ENCODE data around the gene GABRR2.
"Not testable (repeated sequence)": the region's sequence is repeated elsewhere in the genome, so short reads cannot be mapped to it uniquely, and the experiment has no call there.

The GABRR2 gene

GRCh38 chr6:89257781-89258180, 57.3 kb downstream of the GABRR2 start:
- no peak for DNase-seq (ENCODE audit: low read depth in 2 of 2)

- no peak for DNase-seq (ENCODE audit: low read depth in 2 of 2)
Observed at GRCh38 chr6:89257346-89257745, 57.8 kb downstream of the GABRR2 start.

DNA sequence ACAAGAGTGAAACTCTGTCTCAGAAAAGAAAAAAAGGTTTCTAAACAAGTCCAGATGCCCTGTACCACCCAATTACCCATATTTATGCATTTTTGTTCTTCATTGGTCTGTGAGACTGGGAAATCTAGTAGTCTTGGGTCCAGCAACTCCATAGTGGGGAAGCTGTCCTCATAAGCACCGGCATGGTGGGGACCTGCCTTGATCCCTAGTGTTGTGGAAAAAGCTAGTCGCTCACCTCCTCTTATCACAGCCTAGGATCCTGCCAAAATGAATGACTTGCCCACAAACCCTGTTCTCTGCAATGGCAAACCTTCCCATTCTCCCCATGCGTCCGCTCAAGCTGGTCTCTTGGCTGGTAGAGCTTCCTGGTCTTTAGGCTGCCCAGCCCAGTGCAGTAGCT, 59.7 kb downstream of the GABRR2 start:
- no peak for DNase-seq (ENCODE audit: low read depth in 2 of 2)

DNA sequence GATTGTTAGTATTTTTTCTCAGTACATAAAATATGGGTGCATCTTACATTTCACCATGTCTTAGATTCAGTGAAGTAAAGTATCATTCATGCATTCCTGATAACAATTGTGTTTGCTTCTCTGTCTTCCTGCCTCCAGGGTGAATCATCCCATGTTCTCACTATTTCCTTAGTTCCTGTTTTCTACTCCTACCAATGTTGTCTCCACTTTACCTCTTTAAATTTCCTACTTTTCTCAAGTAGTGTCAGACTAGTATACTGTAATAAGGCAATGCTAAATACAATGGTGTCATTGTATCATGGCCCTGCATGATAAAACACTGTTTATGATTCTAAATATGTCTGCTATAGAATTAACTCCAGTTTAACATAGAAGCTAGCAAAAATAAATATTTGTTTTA, 60.5 kb downstream of the GABRR2 start:
- DNase-seq (ENCODE audit: low read depth in 2 of 2) = no peak

DNA sequence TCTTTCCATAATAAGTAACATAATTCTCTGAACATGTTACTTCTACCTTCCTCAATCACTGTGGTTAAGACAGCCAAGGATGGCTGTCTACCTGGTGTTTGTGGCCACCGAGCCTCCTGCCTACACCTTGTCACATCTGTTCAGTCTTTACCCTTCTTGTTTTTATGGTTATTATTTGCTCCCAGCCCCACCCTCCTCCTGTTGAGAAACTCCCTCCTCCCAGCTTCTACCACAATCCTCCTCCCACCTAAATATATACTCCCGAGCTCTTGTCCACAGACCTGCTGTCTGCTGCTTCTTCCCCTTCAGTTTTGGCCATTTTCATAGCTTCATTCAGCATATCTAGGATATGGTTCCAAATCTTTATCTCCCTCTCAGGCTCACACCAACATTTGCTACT, 62.2 kb downstream of the GABRR2 start:
- no peak for DNase-seq (ENCODE audit: low read depth in 2 of 2)

DNA sequence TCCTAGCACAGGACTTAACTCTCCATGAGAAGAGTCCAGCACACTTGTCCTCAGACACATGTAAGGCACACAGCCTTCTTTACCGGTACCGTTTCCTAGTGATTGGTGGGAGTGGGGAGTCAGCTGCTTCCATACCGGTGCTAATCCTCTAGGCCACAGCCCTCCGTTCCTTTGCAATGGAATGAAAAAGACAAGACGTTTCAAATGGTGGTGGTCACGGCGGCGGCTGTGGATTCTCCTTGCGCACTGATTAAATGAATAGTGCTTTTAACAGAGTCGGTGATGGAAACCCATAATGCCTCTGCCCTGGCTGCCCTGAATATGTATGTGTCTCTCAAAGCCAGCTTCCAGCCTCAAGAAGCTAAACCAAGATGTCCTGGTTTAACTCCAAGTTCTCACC, 63.1 kb downstream of the GABRR2 start:
- no peak for DNase-seq (ENCODE audit: low read depth in 2 of 2)

GRCh38 chr6:89251170-89251569, 63.9 kb downstream of the GABRR2 start:
- no peak for DNase-seq (ENCODE audit: low read depth in 2 of 2)

DNA sequence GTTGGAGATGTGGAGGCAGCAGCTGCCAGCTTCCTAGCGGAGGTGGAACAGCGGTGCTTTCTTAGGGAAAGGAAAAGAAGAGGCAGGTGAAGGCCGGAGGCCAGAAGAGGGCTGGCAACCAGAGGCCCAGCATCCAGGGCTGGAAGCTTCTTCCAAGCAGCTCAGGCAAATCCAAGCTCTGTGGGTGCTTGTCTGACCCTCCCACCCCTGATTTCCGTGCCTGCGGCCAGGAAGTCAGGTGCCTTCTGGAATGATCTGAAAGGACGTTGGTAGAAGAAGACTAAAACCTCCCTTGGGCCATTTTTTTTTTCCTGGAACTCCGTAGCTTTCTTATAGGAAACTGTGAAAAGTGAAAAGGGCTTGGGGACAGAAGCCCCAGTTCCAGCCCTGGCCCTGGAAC, 64.9 kb downstream of the GABRR2 start:
- DNase-seq (ENCODE audit: low read depth in 2 of 2) = no peak

DNA sequence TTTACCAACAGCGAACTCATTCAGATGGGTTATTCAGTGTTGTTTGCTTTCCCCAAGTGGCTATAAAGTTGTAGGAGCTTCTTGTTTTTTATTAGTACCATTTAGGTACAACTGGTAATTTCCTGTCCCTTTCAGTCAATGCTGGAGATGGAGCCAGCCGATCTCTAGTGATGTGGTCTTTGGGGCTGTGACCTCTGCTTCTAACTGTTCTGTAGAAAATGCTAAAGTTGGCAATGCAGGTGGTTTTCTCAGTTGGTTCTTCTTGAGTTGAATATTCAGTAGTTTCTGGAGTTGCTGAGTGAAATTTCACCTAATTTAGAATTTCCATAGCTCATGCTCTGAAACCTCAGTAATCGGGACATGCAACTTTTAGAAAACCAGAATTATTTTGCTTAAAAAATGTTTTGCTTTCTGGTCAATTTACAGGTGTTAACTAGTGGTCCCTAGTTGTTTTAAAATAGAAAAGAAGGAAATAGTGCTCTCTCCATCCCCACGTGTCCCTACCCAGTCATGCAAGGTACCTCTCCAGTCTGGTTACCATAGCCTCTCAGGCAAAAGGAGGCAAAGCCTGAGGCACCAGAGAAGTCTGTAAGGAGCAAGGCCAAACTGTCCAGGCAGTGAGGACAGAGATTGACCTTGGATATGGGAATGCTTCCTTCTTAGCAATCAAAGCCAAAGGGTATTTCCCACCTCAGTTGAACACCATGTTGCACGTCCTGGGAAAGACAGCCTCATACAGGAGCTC, 70.7 kb downstream of the GABRR2 start:
- no peak for DNase-seq (ENCODE audit: low read depth in 2 of 2)

DNA sequence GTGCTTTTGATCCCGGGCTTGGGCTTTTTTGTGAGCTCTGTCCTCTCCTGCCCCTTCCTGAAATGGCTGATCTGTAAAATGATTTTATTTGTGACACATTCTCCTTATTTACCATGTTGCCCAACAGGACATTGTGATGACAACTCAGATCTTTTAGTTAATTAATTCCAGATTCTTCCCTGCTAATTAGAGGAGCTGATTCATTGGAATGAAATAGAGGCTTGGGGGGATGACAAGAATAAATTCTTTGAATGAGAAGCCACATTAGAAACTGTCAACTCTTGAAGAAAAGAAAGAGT, 71.8 kb downstream of the GABRR2 start:
- no peak for DNase-seq (ENCODE audit: low read depth in 2 of 2)

GRCh38 chr6:89242574-89243330, 72.3 kb downstream of the GABRR2 start:
- no peak for DNase-seq (ENCODE audit: low read depth in 2 of 2)

- DNase-seq (ENCODE audit: low read depth in 2 of 2) = no peak
Observed at GRCh38 chr6:89239338-89239737, 75.8 kb downstream of the GABRR2 start.

- DNase-seq (ENCODE audit: low read depth in 2 of 2) = no peak
Observed at GRCh38 chr6:89237158-89237557, 77.9 kb downstream of the GABRR2 start.

DNA sequence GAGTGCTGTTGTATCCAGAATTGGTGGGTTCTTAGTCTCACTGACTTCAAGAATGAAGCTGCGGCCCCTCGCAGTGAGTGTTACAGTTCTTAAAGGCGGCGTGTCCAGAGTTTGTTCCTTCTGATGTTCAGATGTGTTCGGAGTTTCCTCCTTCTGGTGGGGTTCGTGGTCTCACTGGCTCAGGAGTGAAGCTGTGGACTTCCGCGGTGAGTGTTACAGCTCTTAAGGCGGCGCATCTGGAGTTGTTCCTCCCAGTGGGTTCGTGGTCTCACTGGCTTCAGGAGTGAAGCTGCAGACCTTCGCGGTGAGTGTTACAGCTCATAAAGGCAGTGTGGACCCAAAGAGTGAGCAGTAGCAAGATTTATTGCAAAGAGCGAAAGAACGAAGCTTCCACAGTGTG, 81.5 kb downstream of the GABRR2 start:
- not testable (repeated sequence) for DNase-seq (ENCODE audit: low read depth in 2 of 2)

GRCh38 chr6:89222712-89223039, 92.4 kb downstream of the GABRR2 start:
- DNase-seq (ENCODE audit: low read depth in 2 of 2) = no peak

DNA sequence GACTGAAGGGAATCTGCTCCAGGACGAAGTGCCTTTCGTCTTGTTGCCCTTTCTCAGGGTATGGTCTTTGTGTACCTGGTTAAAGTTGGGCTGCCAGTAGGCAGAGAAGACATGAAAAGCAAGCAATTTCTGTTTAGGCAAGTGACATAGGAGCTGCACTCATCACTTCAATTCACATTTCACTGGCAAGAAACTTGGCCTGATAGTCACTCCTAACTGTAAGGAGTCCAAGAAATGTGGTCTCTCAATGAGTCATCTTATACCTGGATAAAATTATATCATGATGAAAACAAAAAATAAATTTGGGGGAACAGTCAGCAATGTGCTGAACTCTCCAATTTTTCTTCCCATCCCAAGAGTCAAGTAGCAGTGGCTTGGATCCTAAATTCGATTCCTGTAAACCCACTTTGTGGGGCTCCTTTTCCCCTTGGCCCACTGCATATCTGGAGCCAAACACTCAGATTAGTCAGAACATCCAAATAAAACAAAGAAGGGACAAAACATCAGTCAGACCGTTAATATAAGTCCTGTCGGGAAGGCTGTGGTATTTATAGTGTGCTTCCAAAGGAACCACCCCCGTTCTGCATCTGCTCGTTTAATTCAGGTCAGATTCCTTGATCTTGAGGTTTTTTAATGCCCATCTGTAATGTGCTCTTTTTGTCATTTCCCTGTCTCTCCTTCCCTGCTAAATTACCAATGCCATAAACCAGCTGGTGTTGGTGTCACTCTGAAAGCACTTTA, 93.0 kb downstream of the GABRR2 start:
- no peak for DNase-seq (ENCODE audit: low read depth in 2 of 2)

DNA sequence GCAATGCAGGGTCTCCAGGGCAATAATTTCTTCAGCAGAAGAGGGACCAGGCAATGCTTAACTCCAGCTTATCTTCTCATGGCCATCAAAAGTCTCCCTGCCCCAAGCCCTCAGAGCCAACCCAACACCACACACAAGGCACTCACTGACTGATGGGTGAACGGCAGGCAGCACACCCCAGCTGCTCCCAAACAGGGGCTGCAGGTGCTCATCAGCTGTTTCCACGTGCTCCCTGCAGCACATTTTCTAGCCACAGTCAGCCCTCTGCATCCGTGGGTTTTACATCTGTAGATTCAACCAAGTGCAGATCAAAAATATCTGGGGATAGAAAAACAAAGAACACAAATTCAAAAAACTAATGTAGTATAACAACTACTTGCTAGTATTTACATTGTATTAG, 94.0 kb downstream of the GABRR2 start:
- no peak for DNase-seq (ENCODE audit: low read depth in 2 of 2)

DNA sequence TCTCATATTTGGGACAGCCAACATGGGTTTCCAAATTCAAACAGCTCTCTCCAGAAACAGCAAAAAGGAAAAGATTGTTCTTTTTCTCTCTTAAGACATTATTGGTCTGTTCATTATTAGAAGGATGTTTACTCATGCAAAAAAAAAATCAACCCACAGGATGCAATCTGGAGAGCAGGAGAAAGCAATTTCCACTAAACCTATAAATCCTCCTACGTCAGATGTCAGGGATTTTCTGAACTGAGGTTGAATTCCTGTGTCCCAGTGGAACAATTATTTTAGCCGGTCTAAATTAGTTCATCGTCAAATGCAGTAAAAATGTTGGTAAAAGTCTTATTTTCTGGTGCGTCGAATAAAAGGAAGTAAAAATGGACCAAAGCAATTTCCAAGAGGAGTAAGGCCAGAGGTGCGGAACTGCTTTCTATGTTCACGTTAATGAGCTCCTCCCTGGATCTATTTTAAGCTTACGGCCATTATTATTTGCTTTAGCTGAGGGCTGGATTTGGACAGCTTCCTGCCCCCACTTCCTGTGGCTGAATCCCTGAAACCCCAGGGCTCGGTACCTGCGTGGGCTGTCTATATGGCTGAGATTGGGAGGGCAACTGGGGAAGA, 97.7 kb downstream of the GABRR2 start, which contains the start of gene GABRR1:
Gene GABRR1 (minus strand): TSS at position 60 of the 612 bp plus-strand sequence. CDS start 36 bp downstream, at position 24.
- DNase-seq (ENCODE audit: low read depth in 2 of 2) = no peak

DNA sequence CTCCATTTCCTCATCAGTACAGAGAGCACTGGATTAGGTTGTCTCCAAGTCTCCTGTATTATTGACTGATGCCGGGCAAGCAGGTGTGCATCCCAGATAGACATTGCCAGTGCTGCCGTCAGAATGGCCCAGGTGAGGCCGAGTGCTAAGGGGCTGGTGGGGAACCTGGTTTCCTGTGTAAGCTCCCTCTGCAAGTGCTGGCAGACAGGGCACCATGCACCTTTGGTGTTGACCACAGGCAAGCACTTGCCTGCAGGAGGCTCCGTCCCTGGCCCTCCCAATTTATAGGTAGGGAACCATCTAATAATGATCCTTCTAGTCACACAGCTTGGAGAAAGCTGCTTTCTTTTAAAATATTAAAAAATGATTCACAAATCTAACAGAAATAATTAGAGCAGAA, 98.7 kb downstream of the GABRR2 start:
- DNase-seq (ENCODE audit: low read depth in 2 of 2) = no peak

DNA sequence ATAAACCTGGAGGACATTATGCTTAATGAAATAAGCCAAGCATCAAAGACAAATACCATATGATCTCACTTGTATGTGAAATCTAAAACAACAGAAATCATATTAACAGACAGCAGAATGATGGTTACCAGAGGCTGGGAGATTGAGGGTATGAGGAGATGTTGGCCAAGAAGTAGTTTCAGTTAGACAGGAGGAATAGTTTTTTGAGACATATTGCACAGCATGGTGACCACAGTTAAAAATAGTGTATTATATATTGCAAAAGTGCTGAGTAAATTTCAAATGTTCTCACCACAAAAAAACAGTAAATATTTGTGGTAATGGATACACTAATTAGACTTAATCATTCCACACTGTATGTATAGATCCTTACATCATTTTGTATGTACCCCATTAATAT, 99.7 kb downstream of the GABRR2 start:
- no peak for DNase-seq (ENCODE audit: low read depth in 2 of 2)

DNA sequence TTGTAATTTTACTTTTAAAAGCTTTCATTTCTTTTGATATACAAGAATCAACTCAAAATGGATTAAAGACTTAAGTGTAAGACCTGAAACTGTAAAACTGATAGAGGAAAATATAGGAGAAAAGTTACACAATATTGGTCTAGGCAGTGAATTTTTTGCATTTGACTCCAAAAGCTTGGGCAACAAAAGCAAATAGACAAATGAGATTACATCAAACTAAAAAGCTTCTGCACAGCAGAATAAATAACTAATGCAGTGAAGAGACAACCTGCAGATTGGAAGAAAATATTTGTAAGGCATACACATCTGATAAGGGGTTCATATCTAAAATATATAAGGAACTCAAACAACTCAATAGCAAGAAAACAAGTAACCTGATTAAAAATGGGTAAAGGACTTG, 100.9 kb downstream of the GABRR2 start:
- DNase-seq (ENCODE audit: low read depth in 2 of 2) = no peak

GRCh38 chr6:89212472-89212871, 102.6 kb downstream of the GABRR2 start:
- DNase-seq (ENCODE audit: low read depth in 2 of 2) = no peak

- no peak for DNase-seq (ENCODE audit: low read depth in 2 of 2)
Observed at GRCh38 chr6:89209457-89209856, 105.6 kb downstream of the GABRR2 start.

All from activated CD4-positive, alpha-beta T cell treated with anti-CD3 and anti-CD28 coated beads for 24 hours (primary cell).